Loucy (cell line): ENCODE data around the gene SMIM5.

ENCODE experiments used
- H2AFZ ChIP-seq: fragments of 200-600 bp; sonication (generic); 2 replicates; pipeline ENCODE4 v1.6.0; 2016; ENCODE audit warnings: antibody characterized with exemption, mild to moderate bottlenecking, low read length, moderate library complexity
- H3F3A ChIP-seq: fragments of 200-600 bp; 2 replicates; pipeline ENCODE4 v1.6.0; 2016; ENCODE audit warnings: antibody characterized with exemption, low read depth, mild to moderate bottlenecking
- H3K27me3 ChIP-seq: fragments of 200-600 bp; sonication (generic); 2 replicates; pipeline ENCODE4 v1.6.1; 2014; ENCODE audit warnings: low read length, mild to moderate bottlenecking; ENCODE audit not compliant: insufficient read depth, poor library complexity, severe bottlenecking
- H3K36me3 ChIP-seq: fragments of 200-600 bp; sonication (generic); 2 replicates; pipeline ENCODE4 v1.6.1; 2016; ENCODE audit warnings: low read length; ENCODE audit not compliant: insufficient read depth
- H3K4me1 ChIP-seq: fragments of 200-600 bp; sonication (generic); 2 replicates; pipeline ENCODE4 v1.5.1; 2014; ENCODE audit warnings: low read length, mild to moderate bottlenecking; ENCODE audit not compliant: insufficient read depth, poor library complexity, severe bottlenecking
- H3K4me2 ChIP-seq: fragments of 200-600 bp; sonication (generic); 2 replicates; pipeline ENCODE4 v1.6.0; 2014; ENCODE audit warnings: antibody characterized with exemption, low read length, low read depth, mild to moderate bottlenecking; ENCODE audit not compliant: poor library complexity, severe bottlenecking
- H3K4me3 ChIP-seq: fragments of 200-600 bp; sonication (generic); 2 replicates; pipeline ENCODE4 v1.5.1; 2014; ENCODE audit warnings: low read length, mild to moderate bottlenecking, mixed read lengths; ENCODE audit not compliant: poor library complexity, severe bottlenecking
- H3K79me2 ChIP-seq: fragments of 200-600 bp; sonication (generic); 2 replicates; pipeline ENCODE4 v1.6.1; 2014; ENCODE audit warnings: low read length; ENCODE audit not compliant: insufficient read depth
- H3K9ac ChIP-seq: fragments of 200-600 bp; sonication (generic); 2 replicates; pipeline ENCODE4 v1.6.0; 2014; ENCODE audit warnings: mild to moderate bottlenecking, low read depth, low read length, moderate library complexity; ENCODE audit not compliant: poor library complexity, severe bottlenecking
- H3K9me2 ChIP-seq: fragments of 200-600 bp; sonication (generic); replicated peaks from 2 replicates; pipeline ENCODE4 v1.6.1; 2016; ENCODE audit warnings: low read depth, low read length, mixed read lengths
- H3K9me3 ChIP-seq: fragments of 200-600 bp; sonication (generic); 2 replicates; pipeline ENCODE4 v1.6.1; 2014; ENCODE audit warnings: mild to moderate bottlenecking, antibody characterized with exemption, low read length, low read depth; ENCODE audit not compliant: insufficient read depth
- H4K20me1 ChIP-seq: fragments of 200-600 bp; sonication (generic); 2 replicates; pipeline ENCODE4 v1.6.0; 2014; ENCODE audit warnings: antibody characterized with exemption, low read length, mild to moderate bottlenecking; ENCODE audit not compliant: insufficient read depth, poor library complexity, severe bottlenecking
- EZH2phosphoT487 ChIP-seq: fragments of 200-600 bp; IDR thresholded peaks from 2 replicates; pipeline ENCODE4 v1.6.1; 2018; ENCODE audit warnings: antibody characterized with exemption, mild to moderate bottlenecking, moderate library complexity, borderline replicate concordance
- TF ChIP-seq, protein P1 (sequence below): fragments of 200-600 bp; sonication (generic); conservative IDR thresholded peaks from 2 replicates; pipeline ENCODE4 v1.5.1; 2014; ENCODE audit warnings: mild to moderate bottlenecking, antibody characterized with exemption, low read length

Gene SMIM5

DNA sequence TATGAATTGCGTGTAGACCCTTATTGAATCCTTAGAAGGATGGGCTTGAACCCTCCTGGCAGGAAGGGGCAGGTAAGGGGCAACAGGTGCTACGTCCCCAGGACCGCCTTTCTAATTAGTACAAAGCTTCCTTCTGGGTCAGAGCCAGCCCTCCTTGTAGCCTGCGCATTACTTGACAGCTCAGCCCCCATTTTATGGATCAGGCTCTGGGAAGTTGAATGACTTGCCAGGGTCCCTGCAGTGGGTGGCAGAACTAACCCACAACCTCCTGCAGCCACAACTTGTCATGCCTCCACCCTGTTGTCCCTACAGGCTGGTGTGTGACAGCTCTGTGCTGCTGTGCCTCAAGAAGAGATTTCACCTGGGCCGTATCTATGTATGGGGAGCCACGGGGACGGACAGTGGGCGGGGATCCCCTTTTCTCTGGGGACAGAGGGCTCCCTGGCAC, 42.9 kb upstream of the SMIM5 start:
- Histone ChIP-seq H3K4me2 (peak overlapping the region; percentile 70), H3K79me2 (peaks cover 9% of the 10 kb centered on the region; the same call in 1 of the 2 replicates), H3K4me1 (peaks cover 12% of the 10 kb centered on the region), H3F3A (no peaks in the 10 kb centered on the region), H2AFZ (no peak overlapping the region), H3K36me3 (no peaks in the 10 kb centered on the region), H4K20me1 (peaks cover 4% of the 10 kb centered on the region), H3K9me2 (no peaks in the 10 kb centered on the region), H3K27me3 (no peaks in the 10 kb centered on the region), H3K9ac (peak overlapping the region; percentile 69), H3K9me3 (no peaks in the 10 kb centered on the region), H3K4me3 (peak overlapping the region; percentile 73)
- TF ChIP-seq EZH2phosphoT487: no peak
- TF ChIP-seq, protein P1, sequence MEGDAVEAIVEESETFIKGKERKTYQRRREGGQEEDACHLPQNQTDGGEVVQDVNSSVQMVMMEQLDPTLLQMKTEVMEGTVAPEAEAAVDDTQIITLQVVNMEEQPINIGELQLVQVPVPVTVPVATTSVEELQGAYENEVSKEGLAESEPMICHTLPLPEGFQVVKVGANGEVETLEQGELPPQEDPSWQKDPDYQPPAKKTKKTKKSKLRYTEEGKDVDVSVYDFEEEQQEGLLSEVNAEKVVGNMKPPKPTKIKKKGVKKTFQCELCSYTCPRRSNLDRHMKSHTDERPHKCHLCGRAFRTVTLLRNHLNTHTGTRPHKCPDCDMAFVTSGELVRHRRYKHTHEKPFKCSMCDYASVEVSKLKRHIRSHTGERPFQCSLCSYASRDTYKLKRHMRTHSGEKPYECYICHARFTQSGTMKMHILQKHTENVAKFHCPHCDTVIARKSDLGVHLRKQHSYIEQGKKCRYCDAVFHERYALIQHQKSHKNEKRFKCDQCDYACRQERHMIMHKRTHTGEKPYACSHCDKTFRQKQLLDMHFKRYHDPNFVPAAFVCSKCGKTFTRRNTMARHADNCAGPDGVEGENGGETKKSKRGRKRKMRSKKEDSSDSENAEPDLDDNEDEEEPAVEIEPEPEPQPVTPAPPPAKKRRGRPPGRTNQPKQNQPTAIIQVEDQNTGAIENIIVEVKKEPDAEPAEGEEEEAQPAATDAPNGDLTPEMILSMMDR: no peak

DNA sequence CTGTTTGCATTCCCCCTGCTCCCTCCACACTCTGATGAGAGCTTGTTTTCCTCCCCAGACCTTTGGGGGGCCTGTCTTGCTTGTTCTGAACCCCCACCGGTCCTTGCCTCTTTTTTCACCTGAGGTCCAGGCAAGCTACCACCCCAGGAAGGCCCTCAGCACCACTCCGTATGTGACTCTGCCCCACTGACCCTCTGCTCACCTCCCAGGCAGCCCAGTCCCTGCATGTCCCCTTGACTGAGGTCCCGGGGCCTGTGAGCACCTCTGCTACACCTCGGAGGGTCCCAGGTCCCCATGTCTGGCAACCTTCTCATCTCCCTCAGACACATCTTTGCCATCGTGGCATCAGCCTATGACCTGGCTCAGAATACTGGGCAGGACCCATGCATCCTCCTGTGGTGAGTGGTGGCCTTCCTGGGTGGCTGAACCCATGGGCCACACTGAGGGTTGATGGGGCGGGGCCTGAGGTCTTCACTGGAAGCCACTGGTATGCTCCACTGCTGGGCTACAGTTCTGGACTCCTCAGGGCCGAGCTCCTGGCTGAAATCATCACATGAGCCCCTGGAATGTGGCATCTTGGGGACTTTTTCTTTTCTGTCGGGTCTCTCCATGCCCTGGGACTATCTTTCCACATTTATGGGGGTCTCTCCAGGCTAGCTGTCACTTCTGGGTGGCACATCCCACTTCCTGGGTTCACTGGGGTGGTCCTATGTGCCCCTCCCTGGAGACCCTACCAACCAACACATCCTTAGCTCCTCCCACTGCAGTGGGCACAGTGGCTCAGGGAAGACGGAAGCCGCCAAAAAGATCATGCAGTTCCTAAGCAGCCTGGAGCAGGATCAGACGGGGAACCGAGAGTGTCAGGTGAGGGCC, 42.1 kb upstream of the SMIM5 start:
- H3K9ac ChIP-seq: no peak overlapping the region
- TF ChIP-seq EZH2phosphoT487: no peak
- TF ChIP-seq, protein P1: no peak
- peaks cover 9% of the 10 kb centered on the region; the same call in 1 of the 2 replicates for H3K79me2 ChIP-seq
- no peaks in the 10 kb centered on the region for H3K36me3 ChIP-seq
- no peak overlapping the region for H2AFZ ChIP-seq
- peaks cover 4% of the 10 kb centered on the region for H4K20me1 ChIP-seq
- H3K9me2 ChIP-seq: no peaks in the 10 kb centered on the region
- H3K9me3 ChIP-seq: no peaks in the 10 kb centered on the region
- no peaks in the 10 kb centered on the region for H3K27me3 ChIP-seq
- H3K4me3 ChIP-seq: no peak overlapping the region
- H3F3A ChIP-seq: no peaks in the 10 kb centered on the region
- H3K4me2 ChIP-seq: no peak overlapping the region
- peaks cover 12% of the 10 kb centered on the region for H3K4me1 ChIP-seq

DNA sequence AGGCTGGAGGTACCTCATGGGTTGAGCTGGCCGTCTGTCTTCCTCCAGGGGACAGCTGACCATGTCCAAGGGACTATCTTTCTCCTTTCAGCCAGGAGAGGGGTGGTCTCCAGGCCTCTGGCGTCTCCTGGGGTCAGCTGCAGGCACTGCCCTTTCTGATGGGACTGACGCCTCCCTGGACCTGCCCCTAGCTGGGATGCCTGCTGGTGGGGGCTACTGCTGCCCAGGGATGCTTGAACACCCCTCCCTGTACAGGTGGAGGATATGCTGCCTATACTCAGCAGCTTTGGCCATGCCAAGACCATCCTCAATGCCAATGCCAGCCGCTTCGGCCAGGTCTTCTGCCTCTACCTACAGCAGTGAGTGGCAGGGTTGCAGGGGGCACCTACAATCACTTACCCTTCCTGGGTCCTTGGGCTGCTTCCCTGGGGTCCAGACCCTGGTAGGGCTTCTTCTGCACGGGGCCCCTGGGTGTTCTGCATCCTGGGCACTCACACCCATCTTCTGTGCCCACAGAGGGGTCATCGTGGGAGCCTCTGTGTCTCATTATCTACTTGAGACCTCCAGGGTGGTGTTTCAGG, 41.4 kb upstream of the SMIM5 start:
- no peak overlapping the region for H2AFZ ChIP-seq
- H3K79me2 ChIP-seq: peaks cover 9% of the 10 kb centered on the region; the same call in 1 of the 2 replicates
- peaks cover 12% of the 10 kb centered on the region for H3K4me1 ChIP-seq
- peaks cover 4% of the 10 kb centered on the region for H4K20me1 ChIP-seq
- no peak overlapping the region for H3K9ac ChIP-seq
- no peak for TF ChIP-seq EZH2phosphoT487
- TF ChIP-seq, protein P1: no peak
- no peak overlapping the region for H3K4me3 ChIP-seq
- H3K9me2 ChIP-seq: no peaks in the 10 kb centered on the region
- no peak overlapping the region for H3K4me2 ChIP-seq
- no peaks in the 10 kb centered on the region for H3F3A ChIP-seq
- H3K9me3 ChIP-seq: no peaks in the 10 kb centered on the region
- no peaks in the 10 kb centered on the region for H3K27me3 ChIP-seq
- H3K36me3 ChIP-seq: no peaks in the 10 kb centered on the region
